ENCODE results near the gene SLC25A25.
"Not testable (repeated sequence)": the region's sequence is repeated elsewhere in the genome, so short reads cannot be mapped to it uniquely, and the experiment has no call there.

The SLC25A25 gene

GRCh38 chr9:128067645-128068385, at the start of gene SLC25A25:
TSS of gene SLC25A25 (plus strand) at chr9:128068232. CDS start at chr9:128068320, 88 bp downstream.
- DNase-seq (ENCODE audit: low read depth) = peak; percentile 100

GRCh38 chr9:128020692-128021091, 47.3 kb upstream of the SLC25A25 start:
- DNase-seq (ENCODE audit: low read depth) = no peak

- no peak for DNase-seq (ENCODE audit: low read depth)
Observed at GRCh38 chr9:128021098-128021497, 46.9 kb upstream of the SLC25A25 start.

DNA sequence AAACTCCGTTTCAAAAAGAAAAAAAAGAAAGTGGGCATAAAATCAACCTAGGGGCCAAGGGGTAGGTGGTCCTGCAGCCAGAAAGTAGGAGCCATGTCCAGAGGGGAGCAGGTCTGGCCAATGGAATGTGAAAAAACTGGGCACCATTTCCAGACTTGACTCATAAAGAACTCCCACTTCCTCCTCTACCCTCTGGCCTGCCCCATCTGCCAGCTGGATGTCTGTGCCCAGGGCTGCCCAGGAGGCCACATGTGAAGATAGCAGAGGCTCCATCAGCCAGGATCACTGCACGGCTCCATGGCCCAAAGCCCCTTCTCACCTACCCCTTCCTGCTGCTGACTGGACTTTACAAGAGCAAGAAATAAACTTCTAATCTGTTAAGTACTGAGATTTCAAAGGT, 45.1 kb upstream of the SLC25A25 start:
- no peak for DNase-seq (ENCODE audit: low read depth)

- DNase-seq (ENCODE audit: low read depth) = not testable (repeated sequence)
Observed at GRCh38 chr9:128023671-128024070, 44.4 kb upstream of the SLC25A25 start.

DNA sequence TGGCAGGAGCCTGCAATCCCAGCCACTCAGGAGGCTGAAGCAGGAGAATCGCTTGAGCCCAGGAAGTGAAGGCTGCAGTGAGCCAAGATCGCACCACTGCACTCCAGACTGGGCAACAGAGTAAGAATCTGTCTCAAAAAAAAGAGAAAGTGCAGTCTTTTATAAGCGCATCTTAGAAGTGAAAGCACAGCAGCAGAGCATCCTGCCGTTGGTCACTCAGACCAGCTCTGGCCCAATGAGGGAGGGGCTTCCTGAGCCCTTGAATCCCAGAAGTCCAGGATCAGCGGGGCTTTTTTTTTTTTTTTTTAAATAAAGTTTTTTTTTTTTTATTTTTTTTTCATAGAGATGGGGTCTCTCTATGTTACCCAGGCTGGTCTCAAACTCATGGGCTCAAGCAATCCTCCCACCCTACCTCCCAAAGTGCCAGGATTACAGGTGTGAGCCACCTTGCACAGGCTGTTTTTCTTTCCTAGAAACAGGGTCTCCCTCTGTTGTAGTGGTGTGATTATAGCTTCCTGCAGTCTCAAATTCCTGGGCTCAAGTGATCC, 43.2 kb upstream of the SLC25A25 start:
- no peak for DNase-seq (ENCODE audit: low read depth)

- DNase-seq (ENCODE audit: low read depth) = peak; percentile 23
Observed at GRCh38 chr9:128025736-128026135, 42.3 kb upstream of the SLC25A25 start.

- peak; percentile 86 for DNase-seq (ENCODE audit: low read depth)
Observed at GRCh38 chr9:128026255-128026772, 41.7 kb upstream of the SLC25A25 start.

GRCh38 chr9:128026773-128027541, 41.1 kb upstream of the SLC25A25 start:
- DNase-seq (ENCODE audit: low read depth) = peak; percentile 32

- DNase-seq (ENCODE audit: low read depth) = no peak
Observed at GRCh38 chr9:128027705-128028104, 40.3 kb upstream of the SLC25A25 start.

DNA sequence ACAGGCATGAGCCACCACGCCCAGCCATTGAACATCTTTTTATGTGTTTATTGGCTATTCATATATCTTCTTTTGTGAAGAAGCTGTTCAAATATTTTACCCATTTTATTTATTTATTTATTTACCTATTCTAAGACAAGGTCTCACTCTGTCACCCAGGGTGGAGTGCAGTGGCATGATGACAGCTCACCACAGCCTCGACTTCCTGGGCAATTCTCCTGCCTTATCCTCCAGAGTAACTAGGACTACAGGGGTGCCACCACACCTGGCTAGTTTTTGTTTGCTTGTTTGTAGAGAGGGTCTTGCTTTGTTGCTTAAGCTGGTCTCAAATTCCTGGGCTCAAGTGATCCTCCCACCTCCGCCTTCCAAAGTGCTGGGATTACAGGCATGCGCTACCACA, 34.4 kb upstream of the SLC25A25 start:
- DNase-seq (ENCODE audit: low read depth) = no peak

DNA sequence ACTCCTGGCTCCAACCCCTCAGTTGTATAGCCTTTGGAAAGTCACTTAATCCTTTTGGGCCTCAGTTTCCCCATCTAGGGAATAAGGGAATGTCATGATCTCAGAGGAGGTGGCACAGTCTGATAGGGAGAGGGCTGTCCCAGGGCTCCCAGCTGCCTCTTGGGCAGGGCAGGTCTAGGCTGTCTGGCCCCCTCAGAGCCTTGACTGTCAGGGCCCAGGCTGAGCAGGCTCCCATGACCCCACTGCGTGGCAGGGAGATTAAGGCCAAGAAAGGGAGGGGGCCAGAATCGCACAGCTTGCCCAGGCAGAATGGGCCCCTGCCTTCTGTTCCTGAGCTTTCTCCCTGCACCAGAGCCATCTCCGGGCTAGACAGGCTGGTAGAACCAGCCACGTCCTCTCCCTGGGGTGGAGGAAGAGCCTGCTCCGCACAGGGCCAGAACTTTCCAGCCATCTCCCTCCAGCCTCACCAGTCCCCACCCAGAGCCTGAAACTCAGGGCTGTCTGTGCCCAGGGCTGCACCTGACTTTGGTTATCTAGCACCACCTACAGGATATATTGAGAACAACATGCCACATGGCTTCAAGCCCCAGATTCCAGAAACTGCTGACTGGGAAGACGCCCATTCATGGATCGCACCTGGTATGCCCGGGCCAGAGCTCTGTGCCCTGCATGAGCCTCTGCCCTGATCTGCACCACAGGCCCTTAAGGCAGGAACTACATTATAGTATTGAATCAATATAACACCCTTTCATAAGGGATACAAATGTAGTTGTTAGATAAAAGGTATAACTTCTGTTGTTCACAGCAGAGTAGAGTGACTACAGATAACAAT, 33.0 kb upstream of the SLC25A25 start:
- peak; percentile 48 for DNase-seq (ENCODE audit: low read depth)

DNA sequence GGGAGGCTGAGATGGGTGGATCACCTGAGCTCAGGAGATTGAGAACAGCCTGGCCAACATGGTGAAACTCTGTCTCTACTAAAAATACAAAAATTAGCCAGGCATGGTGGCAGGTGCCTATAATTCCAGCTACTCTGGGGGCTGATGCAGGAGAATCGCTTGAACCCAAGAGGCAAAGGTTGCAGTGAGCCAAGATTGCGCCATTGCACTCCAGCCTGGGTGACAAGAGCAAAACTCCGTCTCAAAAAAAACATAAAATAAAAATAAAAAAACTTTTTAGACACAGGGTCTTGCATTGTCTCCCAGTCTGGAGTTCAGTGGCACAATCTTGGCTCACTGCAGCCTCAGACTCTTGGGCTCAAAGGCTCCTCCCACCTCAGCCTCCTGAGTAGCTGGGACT, 31.5 kb upstream of the SLC25A25 start:
- not testable (repeated sequence) for DNase-seq (ENCODE audit: low read depth)

- DNase-seq (ENCODE audit: low read depth) = not testable (repeated sequence)
Observed at GRCh38 chr9:128040783-128041182, 27.2 kb upstream of the SLC25A25 start.

DNA sequence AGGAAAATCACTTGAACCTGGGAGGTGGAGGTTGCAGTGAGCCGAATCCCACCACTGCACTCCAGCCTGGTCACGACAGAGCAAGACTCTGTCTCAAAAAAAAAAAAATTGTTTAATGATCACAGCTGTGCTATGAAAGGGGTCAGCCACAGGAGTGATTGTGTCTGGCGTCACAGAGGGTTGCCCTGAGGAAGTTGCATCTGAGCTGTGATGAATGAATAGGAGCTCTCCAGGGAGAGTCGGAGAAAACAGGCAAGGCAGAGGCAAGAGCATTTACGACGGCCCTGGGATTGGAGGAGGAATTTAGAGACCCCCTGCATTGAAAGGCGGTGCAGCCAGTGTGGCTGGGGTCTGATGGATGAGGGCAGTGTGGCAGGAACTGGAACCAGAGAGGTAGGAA, 26.0 kb upstream of the SLC25A25 start:
- no peak for DNase-seq (ENCODE audit: low read depth)

DNA sequence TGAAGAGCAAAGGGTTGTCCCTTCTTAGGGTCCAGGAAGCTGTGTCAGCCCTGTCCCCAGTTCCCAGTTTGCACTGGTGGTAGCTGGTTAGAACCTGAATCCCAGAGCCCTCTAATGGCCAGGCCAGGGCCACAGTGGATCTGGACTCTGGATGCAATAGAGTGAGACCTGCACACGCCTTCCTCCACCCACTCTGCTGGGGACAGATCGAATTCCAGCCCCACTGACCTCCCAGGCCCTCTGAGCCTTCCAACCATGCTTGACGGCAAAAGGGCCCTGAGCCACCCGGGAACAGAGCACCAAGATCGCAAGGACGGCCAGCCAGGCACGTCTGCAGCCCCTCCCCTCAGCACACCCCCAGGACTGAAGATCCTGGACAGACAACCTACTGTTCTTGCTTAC, 24.6 kb upstream of the SLC25A25 start:
- no peak for DNase-seq (ENCODE audit: low read depth)

GRCh38 chr9:128045409-128045808, 22.6 kb upstream of the SLC25A25 start:
- not testable (repeated sequence) for DNase-seq (ENCODE audit: low read depth)

DNA sequence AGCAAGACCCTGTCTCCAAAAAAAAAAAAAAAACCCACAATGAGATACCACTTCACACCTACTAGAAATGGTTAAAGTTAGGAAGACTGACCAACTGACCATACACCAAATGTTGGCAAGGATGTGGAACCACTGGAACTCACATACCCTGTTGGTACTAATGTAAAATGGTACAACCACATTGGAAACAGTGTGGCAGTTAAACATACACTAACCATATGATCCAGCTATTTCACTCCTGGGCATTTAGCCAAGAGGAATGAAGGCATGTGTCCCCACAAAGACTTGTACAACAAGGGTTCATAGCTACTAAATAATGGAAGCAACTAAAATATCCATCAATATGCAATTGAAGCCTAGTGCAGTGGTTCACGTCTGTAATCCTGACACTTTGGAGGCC, 22.2 kb upstream of the SLC25A25 start:
- no peak for DNase-seq (ENCODE audit: low read depth)

DNA sequence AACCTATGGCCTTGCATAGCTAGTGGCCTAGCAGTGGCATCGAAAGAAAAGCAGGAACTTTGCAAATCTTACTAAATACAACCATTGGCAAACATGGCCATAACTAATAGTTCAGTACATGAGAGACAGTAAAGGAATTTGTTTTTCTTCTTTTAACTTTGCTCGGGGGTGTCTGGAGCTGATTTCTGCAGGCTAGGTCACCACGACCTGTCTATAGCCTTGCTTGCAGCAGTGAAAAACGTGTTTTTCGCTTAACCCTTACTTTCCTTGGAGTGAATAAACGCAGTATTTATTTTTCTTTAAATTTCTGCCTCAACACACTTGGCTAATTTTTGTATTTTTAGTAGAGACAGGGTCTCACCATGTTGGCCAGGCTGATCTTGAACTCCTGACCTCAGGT, 20.8 kb upstream of the SLC25A25 start:
- DNase-seq (ENCODE audit: low read depth) = no peak

DNA sequence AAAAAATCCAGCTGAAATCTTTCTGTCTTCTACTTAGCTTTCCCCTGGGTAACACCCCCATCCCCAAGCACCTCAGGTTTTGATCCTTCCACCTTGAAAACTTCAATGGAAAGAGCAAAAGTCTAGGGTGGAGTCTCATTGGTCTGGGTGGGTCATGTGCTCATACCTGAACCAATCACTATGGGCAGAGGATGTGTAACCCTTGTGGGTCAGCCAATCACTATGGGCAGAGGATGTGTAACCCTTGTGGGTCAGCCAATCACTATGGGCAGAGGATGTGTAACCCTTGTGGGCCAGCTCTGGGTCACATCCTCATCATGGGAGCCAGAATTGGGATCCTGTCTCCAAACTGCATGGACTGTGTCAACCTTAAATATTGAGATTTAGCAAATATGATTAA, 19.4 kb upstream of the SLC25A25 start:
- no peak for DNase-seq (ENCODE audit: low read depth)

DNA sequence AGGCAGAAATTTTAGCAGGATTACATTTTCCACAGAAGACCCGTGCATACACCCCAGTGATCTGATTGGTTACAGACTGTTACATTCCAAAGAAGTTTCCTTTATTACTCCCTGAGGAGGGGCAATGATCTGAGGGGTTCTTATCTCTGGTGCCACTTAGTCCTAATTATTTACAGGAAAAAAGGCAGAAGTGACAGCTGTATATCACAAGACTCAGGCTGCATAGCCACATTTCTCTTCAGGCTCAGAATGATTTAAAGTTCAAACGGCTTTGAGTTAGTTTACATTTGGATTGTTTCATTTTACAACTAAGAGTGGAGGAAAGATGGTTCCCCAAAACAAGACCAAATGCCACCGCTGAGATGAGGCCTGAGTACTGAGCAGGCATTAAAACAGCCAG, 18.2 kb upstream of the SLC25A25 start:
- no peak for DNase-seq (ENCODE audit: low read depth)

Data from T-helper 22 cell (primary cell).